ENCODE data around the gene ADPRH.

The ADPRH gene

GRCh38 chr3:119580067-119580760 lies 922 bp downstream of the ADPRH start:
- TF ChIP-seq CTCF (IDR thresholded peaks at IDR 0.05) (no peak), ZFX (IDR thresholded peaks at IDR 0.05; ENCODE audit: borderline replicate concordance) (no peak)
- no peak overlapping the region for H3K27ac ChIP-seq

GRCh38 chr3:119582178-119582577 lies 2.9 kb downstream of the ADPRH start:
- no peak for TF ChIP-seq ZFX (IDR thresholded peaks at IDR 0.05; ENCODE audit: borderline replicate concordance)
- no peak for TF ChIP-seq CTCF (IDR thresholded peaks at IDR 0.05)
- no peak overlapping the region for H3K27ac ChIP-seq

- no peak for TF ChIP-seq CTCF (IDR thresholded peaks at IDR 0.05)
- TF ChIP-seq ZFX (IDR thresholded peaks at IDR 0.05; ENCODE audit: borderline replicate concordance): no peak
- H3K27ac ChIP-seq: no peak overlapping the region
Measured at GRCh38 chr3:119585208-119585607, 5.9 kb downstream of the ADPRH start.

- no peak overlapping the region for H3K27ac ChIP-seq
- no peak for TF ChIP-seq ZFX (IDR thresholded peaks at IDR 0.05; ENCODE audit: borderline replicate concordance)
- no peak for TF ChIP-seq CTCF (IDR thresholded peaks at IDR 0.05)
Measured at GRCh38 chr3:119585856-119586570, 6.7 kb downstream of the ADPRH start.

- H3K27ac ChIP-seq: no peak overlapping the region
- TF ChIP-seq CTCF (IDR thresholded peaks at IDR 0.05) (no peak), ZFX (IDR thresholded peaks at IDR 0.05; ENCODE audit: borderline replicate concordance) (no peak)
Measured at GRCh38 chr3:119586733-119587172, 7.5 kb downstream of the ADPRH start.

GRCh38 chr3:119588112-119588511 lies 8.8 kb downstream of the ADPRH start:
- H3K27ac ChIP-seq: no peak overlapping the region

More at GRCh38 chr3:119588112-119588511, 8.8 kb downstream of the ADPRH start:
- TF ChIP-seq CTCF (IDR thresholded peaks at IDR 0.05) (no peak), ZFX (IDR thresholded peaks at IDR 0.05; ENCODE audit: borderline replicate concordance) (no peak)
